Sigmoid colon (tissue), 7 donors: Measurements from ENCODE around the gene DXO. TPM values are rescaled to one million over a fixed set of nuclear protein-coding genes. Genes with fewer than 3 reads are reported as not detected.

ENCODE experiments used
- DNase-seq: peaks from one replicate; pipeline ENCODE4 v3.0.0-alpha.2; 2019
- H3K27ac ChIP-seq, 4 donors: fragments of 200-600 bp; sonication (generic); one replicate each; pipeline ENCODE4 v1.5.1; 2016 to 2019; ENCODE audit warnings: mild to moderate bottlenecking in 1 of 4
- H3K27me3 ChIP-seq, 3 donors: fragments of 200-600 bp; sonication (generic); one replicate each; pipeline ENCODE4 v1.5.1; 2019; ENCODE audit warnings: mild to moderate bottlenecking in 1 of 3
- H3K36me3 ChIP-seq, 4 donors: fragments of 200-600 bp; sonication (generic); one replicate each; pipeline ENCODE4 v1.5.1; 2016 to 2019
- H3K4me1 ChIP-seq, 4 donors: fragments of 200-600 bp; sonication (generic); one replicate each; pipeline ENCODE4 v1.5.1; 2017 to 2019
- H3K4me3 ChIP-seq, 4 donors: fragments of 200-600 bp; sonication (generic); one replicate each; pipeline ENCODE4 v1.5.1; 2017 to 2019; ENCODE audit warnings: mild to moderate bottlenecking in 2 of 4, moderate library complexity in 1 of 4
- H3K9me3 ChIP-seq, 4 donors: fragments of 200-600 bp in 3 of 4; sonication (generic) in 3 of 4; one replicate each; pipeline versions ENCODE4 v1.5.1 to v1.6.1; 2013 to 2019
- CTCF ChIP-seq, 4 experiments: fragments of 450-650 bp in 3 of 4; fragments of 200-600 bp in 1 of 4; IDR thresholded peaks; one replicate each; pipeline ENCODE4 v1.5.1; 2016 to 2019; ENCODE audit warnings: antibody characterized with exemption in 4 of 4, mild to moderate bottlenecking in 3 of 4, moderate library complexity in 2 of 4
- EP300 ChIP-seq, 4 donors: sonication (generic); formaldehyde crosslinking; IDR thresholded peaks; one replicate each; pipeline ENCODE4 v1.6.1; 2017; ENCODE audit warnings: antibody characterized with exemption in 4 of 4
- POLR2A ChIP-seq, 2 donors: fragments of 450-650 bp; IDR thresholded peaks; one replicate each; pipeline ENCODE4 v1.6.1; 2016; ENCODE audit warnings: antibody characterized with exemption in 2 of 2, mild to moderate bottlenecking in 2 of 2, moderate library complexity in 2 of 2
- POLR2AphosphoS5 ChIP-seq, 4 donors: sonication (generic); formaldehyde crosslinking; IDR thresholded peaks; one replicate each; pipeline ENCODE4 v1.6.1; 2017; ENCODE audit warnings: antibody characterized with exemption in 4 of 4
- WGBS, 2 donors: extraction: QIAGEN DNeasy Blood & Tissue Kit; methylation state at CpG; one replicate each; pipeline ENCODE4 v1.1.7; 2013; 5-methylcytosine and 5-hydroxymethylcytosine counted together
- intact Hi-C: fragments of 100-400 bp; cut with DNase I; formaldehyde crosslinking; loops from one replicate; pipeline ENCODE4 v1.15.1; 2023
- polyA plus RNA-seq, 3 donors: library from polyadenylated mRNA; stranded (reverse); fragments of 200-250 nt; gene quantifications; one replicate each; pipeline ENCODE4 v1.2.3, GENCODE V29; 2013
- total RNA-seq, 4 donors: library from RNA; depleted of rRNA; stranded (reverse); fragments of >200 nt; gene quantifications; one replicate each; pipeline ENCODE4 v1.1.0, GENCODE V29; 2016
- donor health status: healthy with polysubstance abuse.
- donor health status: Bipolar disorder and iron deficiency.
- donor health status: healthy.

DXO gene
- total and polyA plus RNA-seq, 7 donors, result 8.4 to 22.7 (median 15.1) TPM

GRCh38 chr6:31952140-31952805 lies 19.7 kb downstream of the DXO start:
- WGBS, 2 donors, result 40 to 63% methylated on average over 5 of the region's 5 CpGs
- H3K36me3 ChIP-seq, result peaks cover 25 to 62% (median 42%) of the 10 kb centered on the region in 4 donors
- DNase-seq, result peak; percentile 76
- peak overlapping the region in 3 of 4 donors; percentile 36 to 50 (median 47) for H3K27ac ChIP-seq
- TF ChIP-seq POLR2A (IDR thresholded peaks at IDR 0.05) (no peak), CTCF (IDR thresholded peaks at IDR 0.05) (peak; percentile 30 to 65 (median 62)), POLR2AphosphoS5 (IDR thresholded peaks at IDR 0.05) (peak in 1 of 4 donors; percentile 27), EP300 (IDR thresholded peaks at IDR 0.05) (no peak)
- intact Hi-C loops, result loop anchor here (5.0 to 10.0 kb wide), 3 partner anchors 117 to 407 kb away; partner anchors contain the start of genes ATP6V1G2, DDX39B, LY6G5C and NFKBIL1
- H3K4me3 ChIP-seq, result no peak overlapping the region
- H3K27me3 ChIP-seq, result no peaks in the 10 kb centered on the region
- H3K9me3 ChIP-seq, result no peaks in the 10 kb centered on the region
- H3K4me1 ChIP-seq, result peaks cover 0 to 4% (median under 1%) of the 10 kb centered on the region in 4 donors

- H3K9me3 ChIP-seq, result no peaks in the 10 kb centered on the region
- 89 to 91% methylated on average over 7 of the region's 7 CpGs for WGBS, 2 donors
- H3K27ac ChIP-seq, result peak overlapping the region in 1 of 4 donors; percentile 6
- H3K4me3 ChIP-seq, result no peak overlapping the region
- peaks cover 0 to 18% (median 16%) of the 10 kb centered on the region in 4 donors for H3K4me1 ChIP-seq
- intact Hi-C loops, result loop anchor here (5.0 to 10.0 kb wide), 3 partner anchors 115 to 405 kb away; partner anchors contain the start of genes ATP6V1G2, DDX39B, LY6G5C and NFKBIL1
- DNase-seq, result no peak
- no peaks in the 10 kb centered on the region for H3K27me3 ChIP-seq
- TF ChIP-seq POLR2AphosphoS5 (IDR thresholded peaks at IDR 0.05) (no peak), POLR2A (IDR thresholded peaks at IDR 0.05) (no peak), EP300 (IDR thresholded peaks at IDR 0.05) (no peak)
- peaks cover 16 to 41% (median 26%) of the 10 kb centered on the region in 4 donors for H3K36me3 ChIP-seq
Measured at GRCh38 chr6:31949926-31950548, 21.9 kb downstream of the DXO start.

- WGBS, 2 donors, result 80 to 88% methylated on average over 6 of the region's 6 CpGs
- TF ChIP-seq CTCF (IDR thresholded peaks at IDR 0.05) (no peak), POLR2A (IDR thresholded peaks at IDR 0.05) (no peak), POLR2AphosphoS5 (IDR thresholded peaks at IDR 0.05) (no peak), EP300 (IDR thresholded peaks at IDR 0.05) (no peak)
- no peaks in the 10 kb centered on the region for H3K9me3 ChIP-seq
- H3K27me3 ChIP-seq, result no peaks in the 10 kb centered on the region
- intact Hi-C loops, result no loop called here
- H3K4me1 ChIP-seq, result peaks cover 0 to 23% (median 20%) of the 10 kb centered on the region in 4 donors
- H3K27ac ChIP-seq, result peak overlapping the region in 1 of 4 donors; percentile 6
- DNase-seq, result no peak
- H3K36me3 ChIP-seq, result peaks cover 5 to 29% (median 18%) of the 10 kb centered on the region in 4 donors
- no peak overlapping the region for H3K4me3 ChIP-seq
Measured at GRCh38 chr6:31948753-31949413, 23.1 kb downstream of the DXO start.

GRCh38 chr6:31948306-31948705 lies 23.6 kb downstream of the DXO start:
- intact Hi-C loops, result no loop called here
- Histone ChIP-seq H3K36me3 (peaks cover 0 to 23% (median 12%) of the 10 kb centered on the region in 4 donors), H3K27me3 (no peaks in the 10 kb centered on the region), H3K9me3 (no peaks in the 10 kb centered on the region), H3K27ac (no peak overlapping the region), H3K4me1 (peaks cover 0 to 23% (median 20%) of the 10 kb centered on the region in 4 donors), H3K4me3 (no peak overlapping the region)
- WGBS, 2 donors, result 80 to 84% methylated on average over 5 of the region's 5 CpGs
- TF ChIP-seq CTCF (IDR thresholded peaks at IDR 0.05), result no peak
- no peak for TF ChIP-seq EP300 (IDR thresholded peaks at IDR 0.05)
- TF ChIP-seq POLR2AphosphoS5 (IDR thresholded peaks at IDR 0.05), result no peak
- no peak for TF ChIP-seq POLR2A (IDR thresholded peaks at IDR 0.05)
- no peak for DNase-seq
